Stimulated activated CD8-positive, alpha-beta memory T cell treated with anti-CD3 and anti-CD28 coated beads, Interleukin-12 subunit alpha, Interleukin-12 subunit beta, amount 100 ng/mL, for 1 hour (primary cell): Measurements from ENCODE around the gene C4orf54.

Experiments
- DNase-seq: peaks from one replicate; pipeline ENCODE4 v3.0.0-alpha.2; 2020; ENCODE audit warnings: low read depth

Gene C4orf54

DNA sequence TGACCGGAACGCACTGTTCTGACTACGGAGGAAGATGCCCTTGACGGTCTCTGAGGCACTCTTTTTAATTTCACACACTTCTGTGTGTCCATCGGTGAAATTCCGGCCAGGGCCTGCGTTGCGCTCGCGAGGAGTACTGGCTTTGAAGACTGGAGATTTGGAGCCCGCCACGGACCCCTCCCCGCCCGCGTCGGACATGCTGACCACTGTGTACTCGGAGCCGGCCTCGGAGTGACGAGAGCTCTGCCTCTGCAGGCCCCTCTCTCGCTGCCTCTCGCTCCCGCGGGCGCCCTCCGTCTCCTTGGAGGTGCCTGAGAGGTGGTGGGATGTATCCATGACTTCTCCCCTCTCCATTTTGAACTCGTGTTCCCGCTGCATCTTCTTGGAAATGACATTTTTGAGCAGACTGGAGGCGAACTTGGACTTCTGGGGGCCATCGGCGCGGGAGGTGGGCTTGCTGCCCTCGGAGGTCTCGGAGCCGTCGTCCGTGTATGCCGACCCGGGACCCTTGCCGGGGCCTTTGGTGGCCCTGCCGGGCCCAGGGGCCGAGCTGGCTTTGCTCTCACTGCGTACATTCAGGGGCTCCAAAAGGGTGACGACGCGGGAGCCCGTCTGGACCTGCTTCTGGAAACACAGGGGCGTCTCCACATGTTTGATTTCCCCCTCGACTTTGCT is 5.7 kb downstream of the C4orf54 start:
- no peak for DNase-seq

DNA sequence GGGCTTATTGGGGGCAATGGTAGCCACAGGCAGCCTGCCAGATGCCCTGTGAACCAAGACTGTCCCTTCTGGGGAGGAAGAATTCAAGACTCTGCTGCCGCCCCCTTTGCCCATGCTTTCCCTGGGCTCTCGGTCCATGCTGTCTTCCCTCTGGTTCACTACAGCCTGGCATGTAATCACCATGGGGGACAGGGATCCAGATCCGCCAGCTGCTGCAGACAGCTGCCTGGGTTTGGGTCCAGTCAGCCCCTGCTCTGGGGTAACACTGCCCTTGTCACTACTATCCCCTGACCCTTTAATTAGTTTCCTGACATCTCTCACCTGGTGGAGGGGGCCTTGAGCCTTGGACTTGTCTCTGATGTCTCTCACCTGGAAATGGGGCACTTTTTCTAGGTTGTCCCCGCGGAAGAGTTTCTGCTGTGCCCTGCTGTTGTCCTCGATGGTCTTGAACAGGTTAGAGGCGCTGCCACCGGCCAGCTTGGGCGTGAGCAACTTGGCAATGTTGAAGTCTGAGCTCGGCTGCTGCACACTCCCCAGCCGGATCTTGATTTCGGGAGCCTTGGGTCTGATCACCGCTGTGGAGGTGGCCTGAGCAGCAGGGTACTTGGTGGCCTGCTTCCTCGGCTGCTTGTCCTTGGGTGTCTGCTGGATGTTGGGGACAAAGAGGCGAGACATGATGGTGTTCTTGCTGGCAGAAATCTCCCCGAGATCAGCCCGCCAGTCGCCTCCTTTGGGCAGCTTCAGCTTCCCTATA is 6.4 kb downstream of the C4orf54 start:
- no peak for DNase-seq

DNA sequence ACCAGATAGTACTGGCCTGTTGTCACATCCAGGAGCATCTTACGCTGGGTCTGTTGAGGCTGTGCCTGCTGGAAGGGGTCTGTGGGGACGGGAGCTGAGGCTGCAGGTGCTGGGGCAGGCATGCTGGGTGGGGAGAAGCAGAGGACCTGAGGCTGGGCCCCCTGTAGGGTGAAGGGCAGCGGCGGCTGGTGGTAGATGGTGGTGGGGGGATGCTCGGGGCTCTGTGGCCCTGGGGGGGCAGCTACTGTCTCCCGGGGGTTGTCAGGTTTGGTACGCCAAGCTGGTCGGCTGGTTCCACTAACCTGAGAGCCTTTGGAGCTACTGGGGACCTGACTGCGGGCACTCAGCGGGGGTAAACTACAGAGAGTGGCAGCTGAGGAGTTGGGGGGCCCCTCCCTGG is 7.8 kb downstream of the C4orf54 start:
- no peak for DNase-seq

DNA sequence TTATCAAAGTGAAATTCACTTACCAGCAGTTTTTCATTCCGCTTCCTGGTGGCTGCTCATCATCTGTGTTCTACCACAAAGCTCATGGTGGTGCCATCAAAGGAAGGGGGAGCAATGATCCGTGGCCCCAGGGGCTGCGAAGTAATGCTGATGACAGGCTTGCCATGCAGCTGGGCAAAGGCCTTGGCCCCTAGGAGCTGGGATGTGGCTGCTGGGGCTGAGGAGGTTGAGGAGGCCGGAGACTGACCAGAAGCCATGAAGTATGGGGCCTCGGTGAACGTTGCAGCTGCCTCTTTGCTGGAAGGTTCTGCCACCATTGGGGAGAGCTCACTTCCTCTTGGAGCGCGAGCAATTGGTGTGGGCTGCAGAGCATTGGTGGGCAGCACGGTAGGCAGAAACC is 8.4 kb downstream of the C4orf54 start:
- DNase-seq = no peak

DNA sequence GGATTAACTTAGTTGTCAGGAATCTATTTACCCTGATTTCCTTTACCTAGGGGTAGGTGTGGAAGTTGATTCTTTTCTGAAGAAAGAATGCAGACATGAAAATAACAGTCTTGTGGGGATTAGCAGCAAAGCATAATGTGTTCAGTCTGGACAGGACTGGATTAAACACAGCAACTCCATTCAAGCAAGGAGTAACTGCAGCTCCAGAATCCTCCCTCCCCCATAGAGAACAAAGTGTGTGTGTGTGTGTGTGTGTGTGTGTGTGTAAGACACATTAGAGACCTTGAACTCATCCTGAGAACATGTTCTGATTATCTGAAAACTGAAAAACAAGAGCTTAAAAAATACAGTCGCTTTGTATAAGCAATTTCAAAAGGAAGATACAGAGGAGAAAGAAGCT is 9.3 kb downstream of the C4orf54 start:
- no peak for DNase-seq

DNA sequence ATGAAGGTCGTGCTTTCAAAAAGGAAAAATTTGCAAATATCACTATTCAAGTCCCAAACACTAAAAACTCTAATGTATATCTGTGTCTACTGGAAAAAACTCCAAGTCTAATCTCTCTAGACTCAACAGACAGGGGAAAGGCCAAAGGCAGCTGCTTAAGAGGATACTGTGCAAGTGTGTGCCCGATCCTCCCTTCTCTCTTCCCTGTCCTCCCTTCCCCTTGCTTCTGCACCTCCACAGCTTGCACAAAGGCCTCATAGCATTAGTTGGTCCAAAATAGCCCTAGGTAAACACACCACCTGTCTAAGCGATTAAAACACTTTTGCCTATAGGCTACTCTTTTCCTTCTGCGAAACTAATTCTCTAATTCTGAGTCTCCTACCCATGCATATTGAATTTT is 10.6 kb downstream of the C4orf54 start:
- DNase-seq = no peak

DNA sequence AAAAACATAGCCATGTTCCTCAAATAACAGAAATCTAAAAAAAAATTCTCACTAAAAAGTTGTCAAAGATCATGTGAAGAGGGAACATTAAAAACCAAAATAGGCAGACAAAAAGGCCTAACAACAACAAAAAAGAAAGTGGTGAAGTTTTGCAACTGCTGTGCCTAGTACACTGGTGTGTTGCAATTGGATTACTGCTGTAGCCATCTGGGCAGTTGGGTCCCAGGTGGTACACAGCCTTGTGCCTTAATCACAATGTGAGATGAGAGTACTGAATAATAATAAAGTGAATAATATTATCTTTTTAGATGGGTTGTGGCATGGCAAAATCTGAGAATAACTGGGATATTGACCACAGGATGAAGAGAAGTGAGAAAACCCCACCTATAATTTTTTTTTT is 12.0 kb downstream of the C4orf54 start:
- no peak for DNase-seq

DNA sequence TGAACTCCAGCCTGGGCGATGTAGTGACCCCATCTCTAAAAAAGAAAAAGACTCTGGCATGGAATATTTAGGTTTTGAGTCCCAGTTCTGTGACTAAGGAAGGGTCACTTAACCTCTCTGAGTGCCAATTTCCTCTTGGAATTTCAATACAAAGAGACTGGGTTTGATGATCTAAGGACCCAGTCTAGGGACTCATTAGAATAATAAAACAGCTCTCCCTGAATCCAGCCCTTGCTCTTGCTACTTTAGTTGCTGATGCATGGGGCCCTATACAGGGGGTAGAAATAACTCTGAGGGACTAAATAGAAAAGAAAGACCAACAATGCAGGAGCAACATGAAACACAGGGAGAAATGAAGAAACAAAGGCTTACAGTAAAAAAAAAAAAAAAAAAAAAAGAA is 12.6 kb downstream of the C4orf54 start:
- DNase-seq = no peak

DNA sequence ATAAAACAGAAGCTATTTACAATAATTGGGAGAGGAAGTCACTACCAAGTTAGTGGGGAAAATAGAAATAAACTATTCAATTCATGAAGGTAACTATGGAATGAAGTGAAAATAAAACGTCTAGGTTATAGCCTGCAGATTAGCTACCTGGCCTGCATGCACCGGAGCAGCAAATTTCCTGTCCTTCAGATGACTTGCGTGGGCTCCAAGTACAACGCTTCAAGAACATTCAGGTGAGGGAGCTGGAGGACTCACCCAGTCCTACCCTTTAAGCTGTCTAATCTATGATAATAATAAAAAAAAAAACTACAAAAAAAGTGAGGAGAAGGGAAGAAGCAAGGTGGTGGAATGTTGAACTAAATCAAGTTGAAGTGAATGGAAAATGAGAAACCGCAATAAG is 13.2 kb downstream of the C4orf54 start:
- DNase-seq = no peak

DNA sequence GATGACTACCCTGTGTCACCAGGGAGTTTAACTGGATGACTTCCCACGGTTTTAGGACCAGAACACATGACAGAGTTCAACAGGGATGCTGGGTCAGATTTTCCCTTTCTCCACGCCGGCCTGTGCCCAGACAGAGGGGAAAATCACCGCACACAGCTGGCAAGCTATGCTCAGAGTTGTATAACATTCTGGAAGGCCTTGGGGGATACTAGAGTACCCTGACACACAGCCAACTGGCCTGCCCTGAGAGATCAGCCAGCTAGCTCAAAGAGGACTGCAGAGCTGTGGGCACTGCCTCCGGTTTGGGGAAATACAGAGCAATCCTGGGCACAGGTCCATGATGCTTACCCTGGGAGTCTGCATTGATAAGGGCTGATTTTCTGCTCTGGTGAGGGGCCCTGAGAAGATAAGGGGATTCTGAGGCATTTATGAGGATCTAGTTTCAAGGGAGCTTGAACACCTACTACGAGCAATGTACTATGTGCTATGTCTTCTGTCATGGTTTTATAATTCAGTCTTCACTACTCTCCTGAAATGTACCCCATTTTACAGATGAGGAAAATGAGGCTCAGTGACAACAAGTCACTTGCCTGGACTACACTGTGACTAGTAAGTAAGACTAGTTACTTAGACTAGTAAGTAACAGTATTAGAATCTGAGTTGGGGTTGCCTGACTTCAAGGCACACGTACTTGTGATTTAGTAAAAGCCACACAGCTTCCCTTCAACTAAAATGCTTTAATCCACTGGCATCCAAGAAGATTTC is 14.7 kb downstream of the C4orf54 start:
- DNase-seq = no peak

DNA sequence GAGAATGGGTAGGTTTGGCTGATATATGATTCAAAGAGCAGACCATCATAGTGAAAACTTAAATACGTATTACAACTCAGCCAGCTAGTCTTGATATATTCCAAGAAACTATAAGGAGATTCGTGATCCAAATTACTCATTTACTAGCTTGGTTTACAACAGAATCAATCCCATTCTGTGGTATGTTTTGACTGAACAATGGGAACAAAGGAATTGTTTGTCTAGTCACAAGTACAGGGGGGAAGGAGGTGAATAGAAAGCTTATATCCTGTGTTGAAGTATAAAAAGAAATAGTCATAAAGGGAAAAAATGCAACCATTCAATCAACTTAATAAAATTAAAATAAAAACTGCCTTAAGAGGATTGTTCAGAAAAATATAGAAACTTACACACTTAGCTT is 17.0 kb downstream of the C4orf54 start:
- no peak for DNase-seq

DNA sequence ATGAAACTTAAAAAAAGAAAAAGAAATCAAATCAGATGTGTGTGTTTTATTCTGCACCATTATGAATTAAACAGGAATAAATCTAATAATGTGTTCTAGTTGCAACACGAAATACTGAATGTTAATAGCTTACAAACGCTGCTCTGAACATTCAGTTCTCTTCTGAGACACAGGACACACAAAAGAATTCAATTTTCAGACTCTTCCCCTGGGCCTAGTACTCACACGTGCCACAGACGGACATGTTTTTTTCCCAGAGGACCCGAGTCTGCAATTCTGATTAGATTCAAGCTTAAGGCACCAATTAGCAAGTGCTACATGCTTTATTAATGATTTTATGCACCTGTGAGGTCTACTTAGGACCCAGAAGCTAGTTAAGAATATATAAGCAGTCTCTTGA is 20.5 kb downstream of the C4orf54 start:
- no peak for DNase-seq

DNA sequence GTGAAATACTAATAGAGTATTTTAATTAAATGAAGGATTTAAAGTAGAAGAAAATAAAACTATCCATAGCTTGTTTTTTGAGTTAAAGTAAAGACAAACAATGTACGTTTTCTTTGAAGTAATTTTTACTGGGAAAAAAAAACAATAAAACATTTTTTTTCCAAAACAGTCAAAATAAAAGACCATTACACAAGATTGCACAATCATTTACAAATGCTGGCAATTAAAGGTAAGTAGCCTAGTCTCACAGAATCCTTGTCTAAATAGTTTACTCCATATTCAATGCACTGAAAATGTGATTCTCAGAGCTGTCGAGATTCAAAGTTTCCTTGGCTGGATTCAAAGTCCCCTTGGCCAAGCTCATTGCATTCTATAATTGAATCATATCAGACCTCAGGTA is 21.2 kb downstream of the C4orf54 start:
- no peak for DNase-seq

DNA sequence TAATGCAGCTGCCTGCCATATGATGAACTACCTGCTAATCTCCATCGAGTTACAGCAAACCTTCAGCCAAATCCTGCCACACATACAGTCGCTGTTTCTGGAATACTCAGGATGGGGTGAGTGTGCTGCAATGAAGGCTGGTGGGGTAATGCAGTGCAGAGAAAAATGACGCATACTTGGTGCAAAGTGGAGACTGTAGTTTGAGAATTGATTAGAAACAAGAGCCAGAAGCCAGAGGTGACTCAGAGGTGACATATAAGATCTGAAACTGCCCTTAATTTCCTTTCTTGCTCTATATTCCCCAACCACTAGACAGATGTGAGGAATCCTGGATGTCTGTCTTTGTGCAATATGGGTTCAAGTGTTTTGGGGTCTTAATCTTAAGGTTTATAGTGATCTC is 22.0 kb downstream of the C4orf54 start:
- DNase-seq = no peak

DNA sequence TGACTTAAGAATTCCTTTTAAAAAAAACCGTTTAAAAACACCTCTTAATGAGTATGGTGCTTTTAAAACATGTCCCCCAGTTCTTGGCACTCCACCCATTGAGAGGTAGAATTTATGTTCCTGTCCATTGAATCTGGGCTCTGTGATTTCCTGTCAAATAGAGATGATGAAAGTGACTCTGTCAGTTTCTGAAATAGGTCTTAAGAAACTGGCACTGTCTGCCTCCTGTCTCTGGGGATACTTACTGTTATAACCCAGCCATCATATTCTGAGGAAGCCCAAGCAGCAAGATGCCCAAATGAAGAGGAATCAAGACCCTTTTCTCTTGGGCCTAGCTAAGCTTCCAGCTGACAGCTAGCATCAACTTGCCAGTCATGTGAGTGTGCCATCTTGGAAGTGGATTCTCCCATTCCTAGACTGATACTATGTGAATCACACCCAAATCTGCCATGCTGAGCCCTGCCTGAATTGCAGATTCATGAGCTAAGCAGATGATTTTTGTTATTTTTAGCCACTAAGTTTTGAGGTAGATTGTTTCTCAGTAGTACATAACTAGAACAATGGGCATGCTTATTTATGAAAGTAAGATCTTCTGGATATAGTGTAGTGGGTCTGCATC is 22.8 kb downstream of the C4orf54 start:
- DNase-seq = no peak

DNA sequence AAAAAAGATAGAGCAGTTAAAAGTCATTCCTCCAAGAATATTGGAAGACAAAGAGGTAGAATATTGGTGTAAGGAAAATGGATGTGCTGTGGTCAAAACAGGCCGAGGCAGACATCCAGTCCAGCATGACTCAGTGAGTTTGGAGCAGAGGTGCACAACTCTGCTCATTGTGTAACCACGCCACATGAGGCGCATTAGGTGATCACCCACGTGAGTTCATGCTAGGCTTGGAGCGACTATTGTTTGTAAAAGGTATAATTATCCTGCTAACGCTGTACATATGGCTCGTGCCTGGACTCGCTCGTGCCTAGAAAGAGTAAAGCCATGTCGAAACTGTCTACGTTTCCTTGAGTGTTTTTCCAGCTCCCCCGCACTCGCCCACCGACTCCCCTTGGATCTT is 23.9 kb downstream of the C4orf54 start:
- DNase-seq = no peak

DNA sequence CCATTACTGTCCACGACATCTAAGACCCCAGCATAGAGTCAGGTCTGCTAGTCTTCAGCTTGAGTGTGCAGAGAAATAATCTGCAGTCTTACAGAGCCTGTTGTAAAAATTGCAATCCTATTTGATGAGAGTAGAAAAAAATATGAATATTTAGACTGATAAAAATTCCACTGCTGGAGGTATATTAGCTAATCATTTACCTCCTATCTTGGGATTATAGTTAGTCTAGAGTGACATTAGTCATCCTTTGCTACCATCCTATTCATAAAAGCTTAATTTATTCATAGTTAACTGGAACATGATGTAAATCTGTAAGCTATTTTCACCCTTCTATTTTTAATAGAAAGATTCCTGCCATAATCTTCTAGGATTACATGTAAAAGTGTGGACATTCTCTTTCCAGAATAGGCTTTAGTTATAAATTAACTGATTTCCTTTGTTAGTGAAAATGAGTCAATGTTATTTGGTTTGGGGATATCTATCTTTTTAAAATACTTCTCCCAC is 26.7 kb downstream of the C4orf54 start:
- no peak for DNase-seq

DNA sequence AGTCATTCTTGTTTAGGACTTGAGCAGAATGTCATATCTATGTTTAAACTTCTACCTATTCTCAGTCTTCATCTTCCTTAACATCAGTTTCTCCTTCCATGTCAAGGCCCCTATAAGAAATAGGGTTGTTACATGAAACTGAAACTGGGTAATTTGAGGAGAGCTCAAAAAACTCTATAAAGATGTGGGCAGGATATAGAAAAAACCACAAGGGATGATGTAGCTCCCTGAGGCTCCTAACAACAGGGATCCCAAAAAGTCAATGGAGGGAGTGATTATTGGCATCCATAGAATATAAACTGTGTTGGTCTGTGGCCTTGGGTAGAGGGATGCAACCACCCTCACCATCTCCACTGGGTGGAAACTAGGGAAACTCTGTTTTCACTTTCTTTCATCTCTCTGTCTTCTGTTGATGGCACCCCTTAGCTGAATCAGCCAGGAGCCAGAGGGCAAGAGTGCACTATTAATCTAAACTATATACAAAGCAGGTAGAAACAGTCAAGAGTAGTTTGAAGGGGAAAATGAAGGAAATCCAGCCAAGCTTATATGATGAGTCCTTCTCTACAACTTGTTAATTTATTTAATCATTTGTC is 27.6 kb downstream of the C4orf54 start:
- DNase-seq = no peak

DNA sequence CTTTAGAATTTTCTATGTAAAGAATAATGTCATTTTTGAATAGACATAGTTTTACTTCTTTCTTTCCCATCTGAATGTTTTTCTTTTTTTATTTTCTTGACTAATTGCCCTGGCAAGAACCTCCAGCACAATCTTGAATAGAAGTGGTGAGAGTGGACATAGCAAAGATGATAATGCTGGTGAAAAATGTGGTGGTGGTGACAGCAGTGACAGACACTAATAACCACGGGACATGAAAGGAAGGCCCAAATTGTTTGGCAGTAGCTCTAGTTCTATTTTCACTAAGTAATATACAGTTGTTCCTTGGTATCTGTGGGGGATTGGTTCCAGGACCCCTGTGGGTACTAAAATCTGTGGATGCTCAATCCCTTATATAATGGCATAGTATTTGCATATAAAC is 29.6 kb downstream of the C4orf54 start:
- no peak for DNase-seq

DNA sequence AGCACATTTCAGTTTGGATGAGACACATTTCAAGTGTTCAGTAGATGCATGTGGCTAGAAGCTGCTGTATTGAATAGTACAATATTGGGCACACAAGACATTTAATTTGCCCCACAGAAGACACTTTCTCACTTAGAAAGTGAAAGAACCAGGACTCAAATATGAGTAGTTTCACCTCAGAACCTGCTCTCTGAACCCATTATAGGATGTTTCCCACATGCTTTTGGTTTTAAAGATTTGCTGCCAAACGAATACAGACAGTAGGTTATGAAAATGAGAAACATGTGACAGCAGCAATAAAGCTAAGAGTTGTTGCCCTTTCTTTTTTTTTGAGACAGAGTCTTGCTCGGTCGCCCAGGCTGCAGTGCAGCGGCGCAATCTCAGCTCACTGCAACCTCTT is 32.3 kb downstream of the C4orf54 start:
- no peak for DNase-seq

DNA sequence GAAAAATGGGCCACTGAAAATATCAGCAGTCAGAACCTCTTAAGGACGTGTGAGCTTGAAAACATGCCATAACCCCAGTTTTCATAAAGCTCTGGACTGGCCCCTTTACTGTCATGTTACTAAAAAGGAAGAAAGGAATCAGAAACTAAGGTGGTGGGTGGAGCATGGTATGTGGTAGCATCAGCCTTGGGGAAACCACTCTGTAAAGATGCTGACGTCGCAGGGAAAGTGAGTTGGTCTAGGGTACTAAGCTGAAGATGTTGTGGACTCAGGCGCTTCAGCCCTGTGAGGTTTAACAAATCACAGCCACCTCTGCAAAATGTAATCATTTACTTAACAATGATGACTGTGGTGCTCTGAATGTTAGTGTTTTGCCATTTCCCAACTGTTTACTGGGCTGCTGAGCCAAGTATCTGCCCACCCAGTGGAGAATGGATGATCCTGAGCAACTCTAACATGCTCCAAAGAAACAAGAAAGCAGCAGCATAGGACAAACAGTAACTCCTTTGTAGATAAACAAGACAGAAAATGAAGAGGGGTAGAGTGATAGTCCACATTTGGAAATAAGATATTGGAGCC is 33.4 kb downstream of the C4orf54 start:
- no peak for DNase-seq

DNA sequence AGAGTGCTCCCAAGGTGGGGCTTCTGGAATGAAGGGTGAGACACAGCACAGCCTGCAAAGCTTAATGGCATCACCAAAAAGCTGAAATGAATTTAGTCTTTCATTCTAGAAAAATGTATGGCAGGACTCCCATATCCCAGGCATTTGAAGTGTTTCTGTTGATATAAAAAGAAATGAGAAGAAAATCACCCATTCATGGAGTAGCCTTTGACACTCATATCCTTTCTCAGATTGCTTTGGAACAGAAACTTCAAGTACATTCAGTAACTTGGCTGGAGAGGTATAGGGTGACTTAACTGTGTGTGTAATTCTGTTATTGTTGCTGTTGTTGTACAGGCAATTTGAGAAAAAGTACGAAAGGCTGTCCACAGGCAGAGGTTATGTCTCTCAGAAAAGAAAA is 35.3 kb downstream of the C4orf54 start:
- no peak for DNase-seq
